Esophagus muscularis mucosa (tissue), 4 donors: ENCODE results near the gene CPT1A. TPM values are rescaled to one million over a fixed set of nuclear protein-coding genes. Genes with fewer than 3 reads are reported as not detected.

ENCODE experiments used
- DNase-seq: peaks from one replicate; pipeline ENCODE4 v3.0.0-alpha.2; 2017; ENCODE audit errors: extremely low spot score
- H3K27ac ChIP-seq, 4 donors: fragments of 200-600 bp; sonication (generic); replicated peaks in 1 of 4; 1 replicate in 3 of 4; 2 replicates in 1 of 4; pipeline ENCODE4 v1.5.1; 2016 to 2019; ENCODE audit warnings: mild to moderate bottlenecking in 1 of 4
- H3K27me3 ChIP-seq, 4 donors: fragments of 200-600 bp; sonication (generic); one replicate each; pipeline versions ENCODE4 v1.5.1 to v1.6.0; 2016 to 2019
- H3K36me3 ChIP-seq, 4 donors: fragments of 200-600 bp; sonication (generic); one replicate each; pipeline ENCODE4 v1.5.1; 2016 to 2019
- H3K4me1 ChIP-seq, 4 donors: fragments of 200-600 bp; sonication (generic); one replicate each; pipeline ENCODE4 v1.5.1; 2016 to 2019
- H3K4me3 ChIP-seq, 4 donors: fragments of 200-600 bp; sonication (generic); 1 replicate in 2 of 4; 2 replicates in 2 of 4; pipeline ENCODE4 v1.5.1; 2016 to 2019; ENCODE audit warnings: mild to moderate bottlenecking in 4 of 4, moderate library complexity in 1 of 4
- H3K9me3 ChIP-seq, 4 donors: fragments of 200-600 bp; sonication (generic); 1 replicate in 3 of 4; 2 replicates in 1 of 4; pipeline ENCODE4 v1.5.1; 2016 to 2019
- CTCF ChIP-seq, 3 experiments: fragments of 200-600 bp in 2 of 3; fragments of 450-650 bp in 1 of 3; sonication (generic) in 2 of 3; IDR thresholded peaks; one replicate each; pipeline ENCODE4 v1.5.1; 2017 to 2019; ENCODE audit warnings: antibody characterized with exemption in 3 of 3, mild to moderate bottlenecking in 2 of 3, moderate library complexity in 1 of 3
- EP300 ChIP-seq: sonication (generic); formaldehyde crosslinking; IDR thresholded peaks from one replicate; pipeline ENCODE4 v1.6.1; 2017; ENCODE audit warnings: antibody characterized with exemption
- POLR2A ChIP-seq: fragments of 450-650 bp; IDR thresholded peaks from one replicate; pipeline ENCODE4 v1.6.1; 2017; ENCODE audit warnings: antibody characterized with exemption, moderate library complexity, mild to moderate bottlenecking, low read depth
- POLR2AphosphoS5 ChIP-seq, 2 donors: sonication (generic); formaldehyde crosslinking; IDR thresholded peaks; one replicate each; pipeline ENCODE4 v1.6.1; 2017; ENCODE audit warnings: antibody characterized with exemption in 2 of 2
- WGBS: methylation state at CpG from one replicate; pipeline ENCODE4 v1.1.5; 2018; 5-methylcytosine and 5-hydroxymethylcytosine counted together
- intact Hi-C: fragments of 100-400 bp; cut with DNase I; formaldehyde crosslinking; loops from one replicate; pipeline ENCODE4 v1.15.1; 2023
- total RNA-seq, 4 donors: library from RNA; depleted of rRNA; stranded (reverse); fragments of >200 nt; gene quantifications; one replicate each; pipeline versions ENCODE4 v1.1.0 to v1.2.1, GENCODE V29; 2016

CPT1A gene
- total RNA-seq, 4 donors from 2014 or later = 36.1 to 122 (median 77.5) TPM

GRCh38 chr11:68880851-68881250, 39.1 kb upstream of the CPT1A start:
- DNase-seq = no peak
- intact Hi-C loops = no loop called here
- Histone ChIP-seq H3K27me3 (no peaks in the 10 kb centered on the region), H3K27ac (no peak overlapping the region), H3K4me3 (no peak overlapping the region), H3K4me1 (no peaks in the 10 kb centered on the region), H3K9me3 (no peaks in the 10 kb centered on the region), H3K36me3 (peaks cover 0 to 10% (median 0%) of the 10 kb centered on the region in 4 donors)
- no peak for TF ChIP-seq EP300
- TF ChIP-seq POLR2A = no peak
- no peak for TF ChIP-seq CTCF (IDR thresholded peaks at IDR 0.05)
- TF ChIP-seq POLR2AphosphoS5 (IDR thresholded peaks at IDR 0.05) = no peak
- 95% methylated on average over 5 of the region's 5 CpGs for WGBS

GRCh38 chr11:68878022-68878421, 36.3 kb upstream of the CPT1A start:
- intact Hi-C loops = no loop called here
- 87% methylated on average over 7 of the region's 7 CpGs for whole genome bisulfite sequencing
- TF ChIP-seq POLR2AphosphoS5 (IDR thresholded peaks at IDR 0.05) = no peak
- no peak for TF ChIP-seq POLR2A
- TF ChIP-seq CTCF (IDR thresholded peaks at IDR 0.05) = no peak
- TF ChIP-seq EP300 = no peak

GRCh38 chr11:68872216-68873003, 30.7 kb upstream of the CPT1A start:
- intact Hi-C loops = no loop called here

More at GRCh38 chr11:68878022-68878421, 36.3 kb upstream of the CPT1A start:
- Histone ChIP-seq H3K9me3 (no peaks in the 10 kb centered on the region), H3K4me1 (peaks cover 0 to 15% (median 0%) of the 10 kb centered on the region in 4 donors), H3K27me3 (no peaks in the 10 kb centered on the region), H3K36me3 (peaks cover 0 to 10% (median 0%) of the 10 kb centered on the region in 4 donors), H3K4me3 (no peak overlapping the region), H3K27ac (no peak overlapping the region)
- no peak for DNase-seq

GRCh38 chr11:68870470-68870869, 28.8 kb upstream of the CPT1A start:
- WGBS = 47% methylated on average over 9 of the region's 9 CpGs
- intact Hi-C loops = no loop called here
- no peak for DNase-seq

More at GRCh38 chr11:68872216-68873003, 30.7 kb upstream of the CPT1A start:
- TF ChIP-seq EP300 = no peak
- no peak for TF ChIP-seq CTCF (IDR thresholded peaks at IDR 0.05)
- no peak for TF ChIP-seq POLR2AphosphoS5 (IDR thresholded peaks at IDR 0.05)
- TF ChIP-seq POLR2A = no peak
- no peaks in the 10 kb centered on the region for H3K27me3 ChIP-seq
- no peak overlapping the region for H3K4me3 ChIP-seq
- no peaks in the 10 kb centered on the region for H3K36me3 ChIP-seq
- H3K4me1 ChIP-seq = peaks cover 0 to 34% (median 12%) of the 10 kb centered on the region in 4 donors
- 80% methylated on average over 12 of the region's 12 CpGs for WGBS
- no peak overlapping the region for H3K27ac ChIP-seq
- no peak for DNase-seq
- H3K9me3 ChIP-seq = no peaks in the 10 kb centered on the region

More at GRCh38 chr11:68870470-68870869, 28.8 kb upstream of the CPT1A start:
- H3K27ac ChIP-seq = peak overlapping the region in 1 of 4 donors; percentile 61
- H3K27me3 ChIP-seq = no peaks in the 10 kb centered on the region
- TF ChIP-seq POLR2A = no peak
- peak in 2 of 3 experiments; percentile 13 to 16 for TF ChIP-seq CTCF (IDR thresholded peaks at IDR 0.05)
- H3K36me3 ChIP-seq = no peaks in the 10 kb centered on the region
- H3K9me3 ChIP-seq = no peaks in the 10 kb centered on the region
- peaks cover 0 to 34% (median 12%) of the 10 kb centered on the region in 4 donors for H3K4me1 ChIP-seq
- H3K4me3 ChIP-seq = peak overlapping the region; percentile 39 to 56 (median 51)
